Fibroblast of upper back skin (primary cell): ENCODE results near the gene NBPF12.
"Not testable (repeated sequence)": the region's sequence is repeated elsewhere in the genome, so short reads cannot be mapped to it uniquely, and the experiment has no call there.

Experiments
- DNase-seq: peaks from one replicate; pipeline ENCODE4 v3.0.0-alpha.2; 2013

NBPF12 gene, protein sequence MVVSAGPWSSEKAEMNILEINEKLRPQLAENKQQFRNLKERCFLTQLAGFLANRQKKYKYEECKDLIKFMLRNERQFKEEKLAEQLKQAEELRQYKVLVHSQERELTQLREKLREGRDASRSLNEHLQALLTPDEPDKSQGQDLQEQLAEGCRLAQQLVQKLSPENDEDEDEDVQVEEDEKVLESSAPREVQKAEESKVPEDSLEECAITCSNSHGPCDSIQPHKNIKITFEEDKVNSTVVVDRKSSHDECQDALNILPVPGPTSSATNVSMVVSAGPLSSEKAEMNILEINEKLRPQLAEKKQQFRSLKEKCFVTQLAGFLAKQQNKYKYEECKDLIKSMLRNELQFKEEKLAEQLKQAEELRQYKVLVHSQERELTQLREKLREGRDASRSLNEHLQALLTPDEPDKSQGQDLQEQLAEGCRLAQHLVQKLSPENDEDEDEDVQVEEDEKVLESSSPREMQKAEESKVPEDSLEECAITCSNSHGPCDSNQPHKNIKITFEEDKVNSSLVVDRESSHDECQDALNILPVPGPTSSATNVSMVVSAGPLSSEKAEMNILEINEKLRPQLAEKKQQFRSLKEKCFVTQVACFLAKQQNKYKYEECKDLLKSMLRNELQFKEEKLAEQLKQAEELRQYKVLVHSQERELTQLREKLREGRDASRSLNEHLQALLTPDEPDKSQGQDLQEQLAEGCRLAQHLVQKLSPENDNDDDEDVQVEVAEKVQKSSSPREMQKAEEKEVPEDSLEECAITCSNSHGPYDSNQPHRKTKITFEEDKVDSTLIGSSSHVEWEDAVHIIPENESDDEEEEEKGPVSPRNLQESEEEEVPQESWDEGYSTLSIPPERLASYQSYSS (N-terminal part only)

DNA sequence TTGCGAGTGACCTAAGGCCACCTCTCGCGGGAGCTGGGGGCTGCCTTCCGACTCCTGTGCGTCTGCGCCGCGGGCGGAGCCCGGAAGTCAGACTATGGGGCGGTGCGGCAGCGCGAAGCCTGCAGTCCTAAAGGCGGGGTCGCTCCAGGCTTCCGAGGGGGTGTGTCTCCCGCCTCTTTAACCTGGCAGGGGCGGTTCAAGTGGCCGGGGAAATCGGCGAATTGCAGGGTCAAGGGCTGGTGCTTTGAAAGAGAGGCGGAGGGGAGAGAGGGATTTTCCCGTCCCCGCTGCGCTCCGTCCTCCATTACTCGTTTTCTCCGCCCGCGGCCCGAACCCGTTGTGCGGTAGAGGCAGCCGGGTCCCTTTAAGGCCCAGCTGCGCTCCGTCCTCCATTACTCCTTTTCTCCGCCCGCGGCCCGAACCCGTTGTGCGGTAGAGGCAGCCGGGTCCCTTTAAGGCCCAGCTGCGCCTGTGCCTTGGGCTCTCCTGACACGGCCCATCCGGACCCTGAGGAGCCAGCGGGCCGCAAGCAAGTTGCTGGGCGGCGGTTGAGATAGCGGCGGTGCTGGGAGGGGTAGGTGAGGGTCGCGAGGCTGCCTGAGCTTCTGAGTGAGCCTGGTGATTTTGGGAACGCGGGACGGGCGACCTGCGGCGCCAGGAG lies at the start of gene NBPF12:
Gene NBPF12, plus strand, starts transcription at position 83 of the 661 bp plus-strand sequence. CDS start 21,820 bp downstream, outside the sequence.
- peak; percentile 74 for DNase-seq

DNA sequence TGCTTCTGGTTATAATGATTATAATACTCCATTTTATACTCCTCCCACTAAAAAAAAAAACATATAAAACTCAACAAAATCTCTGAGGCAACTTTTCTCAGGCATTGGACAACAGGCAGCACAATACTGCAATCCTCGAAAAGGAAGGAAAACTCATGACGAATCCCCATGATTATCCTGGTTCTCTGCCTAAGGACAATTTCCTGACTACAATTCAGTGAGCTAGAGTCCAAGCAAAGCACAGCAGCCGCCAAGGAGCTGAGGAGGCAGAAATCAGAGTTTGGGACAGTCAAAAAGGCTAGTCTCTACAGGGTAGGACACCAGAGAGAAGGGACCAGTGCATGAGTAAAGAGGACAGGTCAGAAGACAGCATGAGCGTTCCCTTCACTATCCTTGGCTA lies 46.8 kb upstream of the NBPF12 start:
- not testable (repeated sequence) for DNase-seq

DNA sequence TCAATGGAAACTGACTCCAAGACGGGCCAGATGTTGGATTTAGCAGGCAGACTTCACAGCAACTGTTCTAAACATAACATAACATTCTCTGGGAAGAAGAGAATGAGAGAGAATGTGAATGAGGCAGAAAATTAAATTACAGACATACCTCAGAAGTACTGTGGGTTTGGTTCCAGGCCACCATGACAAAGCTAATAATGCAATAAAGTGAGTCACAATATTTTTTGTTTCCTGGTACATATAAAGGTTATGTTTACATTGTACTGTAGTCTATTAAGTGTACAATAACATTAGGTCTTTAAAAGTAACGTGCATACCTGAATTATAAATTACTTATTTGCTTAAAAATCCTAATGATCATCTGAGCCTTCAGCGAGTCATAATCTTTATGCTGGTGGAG lies 45.8 kb upstream of the NBPF12 start:
- DNase-seq: not testable (repeated sequence)

DNA sequence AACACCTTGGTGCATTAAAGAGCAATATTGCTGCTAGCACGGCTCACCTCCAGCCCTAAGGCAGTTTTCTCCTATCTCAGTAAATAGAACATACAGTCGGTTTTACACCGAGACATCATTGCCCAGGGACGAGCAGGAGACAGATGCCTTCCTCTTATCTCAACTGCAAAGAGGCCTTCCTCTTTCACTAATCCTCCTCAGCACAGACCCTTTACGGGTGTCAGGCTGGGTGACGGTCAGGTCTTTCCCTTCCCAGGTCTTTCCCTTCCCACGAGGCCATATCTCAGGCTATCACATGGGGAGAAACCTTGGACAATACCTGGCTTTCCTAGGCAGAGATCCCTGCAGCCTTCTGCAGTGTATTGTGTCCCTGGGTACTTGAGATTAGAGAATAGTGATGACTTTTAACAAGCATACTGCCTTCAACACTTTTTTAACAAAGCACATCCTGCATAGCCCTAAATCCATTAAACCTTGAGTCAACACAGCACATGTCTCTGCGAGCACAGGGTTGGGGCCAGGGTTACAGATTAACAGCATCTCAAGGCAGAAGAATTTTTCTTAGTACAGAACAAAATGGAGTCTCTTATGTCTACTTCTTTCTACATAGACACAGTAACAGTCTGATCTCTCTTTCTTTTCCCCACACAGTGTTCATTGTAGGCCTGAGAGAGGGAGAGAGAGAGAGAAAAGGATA lies 30.4 kb upstream of the NBPF12 start:
- DNase-seq: not testable (repeated sequence)

DNA sequence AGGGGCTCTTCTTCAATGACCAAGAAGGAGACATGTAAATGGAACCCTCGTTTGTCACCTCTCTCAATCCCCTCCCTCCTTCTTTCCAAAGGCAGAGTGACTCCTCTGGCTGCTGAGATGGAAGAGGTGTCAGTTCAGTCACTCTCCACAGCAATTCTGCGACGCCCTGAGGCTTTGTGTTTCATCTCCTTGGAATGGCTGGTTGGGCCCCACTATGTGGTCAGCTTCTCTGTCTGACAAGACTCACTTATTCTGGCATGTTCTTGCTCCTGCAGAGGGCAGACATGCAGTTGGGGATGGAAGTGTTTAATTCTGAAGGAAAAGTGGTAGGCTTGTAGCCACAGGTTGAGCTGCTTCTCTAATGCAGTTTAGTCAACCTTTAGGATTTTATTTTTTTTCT lies 25.1 kb upstream of the NBPF12 start:
- DNase-seq: peak; percentile 10

DNA sequence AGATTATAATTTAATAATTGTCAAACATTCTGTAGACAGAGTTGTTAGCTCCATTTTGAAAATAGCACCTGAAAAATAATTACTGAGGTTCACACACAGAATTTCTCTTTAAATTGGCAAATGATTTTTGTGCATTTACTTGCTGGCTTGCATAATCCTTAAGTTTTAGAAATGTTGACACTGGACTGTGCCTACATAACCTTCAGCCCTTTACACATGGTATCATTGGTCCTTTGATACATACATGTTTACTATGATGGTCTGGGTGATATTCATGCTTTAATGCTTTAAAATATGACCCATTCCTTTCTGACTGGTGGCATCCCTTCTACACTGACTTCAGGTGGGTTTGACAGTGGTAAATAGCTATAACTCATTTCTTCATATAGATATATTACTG lies 17.3 kb upstream of the NBPF12 start:
- DNase-seq: not testable (repeated sequence)

DNA sequence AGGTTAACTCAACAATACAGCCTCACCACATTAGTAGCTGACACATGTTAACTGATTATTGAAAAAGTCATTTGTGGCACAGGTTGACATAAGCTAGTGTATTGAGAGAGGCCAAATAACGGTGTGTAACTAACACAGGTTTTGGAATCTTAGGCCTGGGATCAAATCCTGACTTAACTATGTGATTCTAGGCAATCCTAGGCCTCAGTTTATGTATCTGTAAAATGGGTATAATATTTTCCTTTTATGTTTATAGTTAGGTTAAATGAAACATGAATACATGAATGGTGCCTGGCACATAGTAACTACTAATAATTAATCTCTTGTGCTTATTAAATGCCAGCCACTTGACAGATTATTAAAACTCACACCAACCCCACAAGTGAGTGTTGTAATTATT lies 15.5 kb upstream of the NBPF12 start:
- DNase-seq: not testable (repeated sequence)

DNA sequence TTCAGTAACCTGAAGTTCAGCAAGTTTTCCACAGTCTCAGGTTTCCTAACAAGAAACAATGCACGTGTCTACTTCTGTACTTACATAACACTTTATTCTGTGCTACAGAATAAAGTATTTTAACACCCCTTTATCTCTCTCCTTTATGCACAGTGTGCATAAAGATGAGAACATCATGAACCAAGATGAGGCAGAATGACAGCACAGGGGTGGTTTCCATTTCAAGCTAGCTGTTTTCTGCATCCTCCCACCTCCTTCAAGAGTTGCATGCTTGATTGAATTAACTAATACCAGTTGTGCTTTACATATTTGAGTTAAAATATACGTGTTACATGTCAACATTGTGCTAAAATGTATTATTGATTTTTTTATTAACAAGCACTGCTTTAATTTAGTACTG lies 14.0 kb upstream of the NBPF12 start:
- not testable (repeated sequence) for DNase-seq

DNA sequence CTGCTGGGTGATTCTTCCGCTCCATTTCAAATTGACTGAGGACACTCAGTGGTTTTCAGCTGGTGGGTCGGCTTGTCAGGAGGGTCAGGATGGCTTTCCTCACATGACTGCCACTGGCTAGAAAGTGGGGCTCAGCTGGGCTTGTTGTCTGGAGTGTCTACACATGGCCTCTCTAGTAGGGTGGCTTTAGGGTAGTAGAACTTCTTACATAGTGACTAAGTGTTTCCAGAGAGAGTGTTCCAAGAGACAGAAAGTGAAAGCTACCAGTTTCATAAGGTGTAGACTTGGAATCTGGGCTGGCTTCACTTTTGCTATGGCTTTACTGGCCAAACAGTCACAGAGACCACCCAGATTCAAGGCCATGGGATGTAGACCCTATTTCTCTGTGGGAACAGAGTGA lies 11.7 kb upstream of the NBPF12 start:
- DNase-seq: not testable (repeated sequence)

DNA sequence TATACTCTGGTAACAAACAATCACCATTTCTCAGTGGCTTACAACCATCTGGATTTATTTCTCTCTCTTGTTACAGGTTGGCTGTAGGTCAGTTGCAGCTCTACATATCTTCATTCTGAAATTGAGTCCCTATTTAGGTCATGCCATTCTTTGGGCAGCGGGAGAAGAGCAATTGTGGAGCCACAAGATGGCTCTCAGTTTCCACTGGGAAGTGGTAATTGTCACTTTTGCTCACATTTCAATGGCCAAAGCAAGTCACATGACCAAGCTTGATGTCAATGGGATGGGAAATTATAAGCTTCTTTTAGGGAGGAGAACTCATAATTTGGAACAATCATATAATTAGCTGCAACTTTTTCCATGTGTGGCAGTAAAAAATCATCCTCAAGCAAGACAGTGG lies 7.9 kb upstream of the NBPF12 start:
- not testable (repeated sequence) for DNase-seq

DNA sequence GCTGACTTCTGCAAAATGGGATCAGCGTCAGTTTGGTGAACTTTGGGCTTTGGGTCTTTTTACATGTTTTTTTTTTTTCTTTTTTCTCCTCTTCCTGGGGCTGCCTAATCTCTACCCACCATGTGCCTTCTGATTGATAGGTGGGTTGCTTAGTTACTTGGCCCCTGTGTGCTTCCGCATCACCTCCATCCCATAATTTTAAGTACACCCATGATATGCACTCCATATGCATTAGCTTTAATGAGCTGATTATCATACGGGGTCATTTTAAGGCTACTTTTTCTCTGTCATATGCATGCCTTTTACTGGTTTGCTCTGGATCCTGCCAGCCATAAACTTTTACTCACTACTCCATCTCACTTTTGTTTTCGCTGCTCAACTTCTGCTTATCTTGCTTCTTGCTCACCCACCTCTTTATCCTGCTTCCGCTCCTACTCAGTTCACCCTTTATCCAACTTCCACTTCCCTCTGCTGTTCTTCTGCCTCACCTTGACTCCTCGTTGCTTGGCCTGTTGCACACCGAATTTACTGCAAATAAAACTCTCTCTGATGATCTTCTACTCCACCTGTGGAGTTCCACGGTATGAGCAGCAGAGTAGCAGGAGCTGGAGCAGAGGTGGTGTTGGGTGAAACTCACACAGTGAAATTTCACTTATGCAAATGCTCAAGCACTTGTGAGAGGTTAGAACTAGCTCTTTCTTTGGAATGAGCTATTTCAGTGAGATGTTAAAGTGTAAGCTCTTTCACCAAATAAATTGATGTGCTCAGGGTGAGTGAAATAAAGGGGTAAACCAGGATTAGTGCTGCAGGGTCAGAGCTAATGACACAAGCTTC lies 3.5 kb upstream of the NBPF12 start:
- DNase-seq: not testable (repeated sequence)

DNA sequence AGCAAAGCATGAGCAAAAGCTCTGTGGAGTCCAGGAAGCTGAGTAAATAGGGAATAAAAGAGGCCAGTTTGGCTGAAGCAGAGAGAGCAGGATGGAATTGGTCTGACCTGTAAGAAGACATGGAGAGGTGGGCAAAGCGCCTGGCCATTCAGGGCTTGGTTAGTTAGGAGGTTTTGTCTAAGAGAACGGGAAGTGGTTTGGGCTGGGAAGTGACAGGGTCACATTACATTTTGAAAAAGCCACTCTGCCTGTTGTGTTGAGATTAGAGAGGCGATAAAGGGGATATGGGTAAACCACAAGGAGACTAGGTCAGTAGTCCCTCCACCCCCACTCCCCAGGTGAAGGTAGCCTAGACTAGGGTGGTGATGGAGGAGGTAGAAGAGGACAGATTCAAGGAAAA lies 662 bp upstream of the NBPF12 start:
- not testable (repeated sequence) for DNase-seq

DNA sequence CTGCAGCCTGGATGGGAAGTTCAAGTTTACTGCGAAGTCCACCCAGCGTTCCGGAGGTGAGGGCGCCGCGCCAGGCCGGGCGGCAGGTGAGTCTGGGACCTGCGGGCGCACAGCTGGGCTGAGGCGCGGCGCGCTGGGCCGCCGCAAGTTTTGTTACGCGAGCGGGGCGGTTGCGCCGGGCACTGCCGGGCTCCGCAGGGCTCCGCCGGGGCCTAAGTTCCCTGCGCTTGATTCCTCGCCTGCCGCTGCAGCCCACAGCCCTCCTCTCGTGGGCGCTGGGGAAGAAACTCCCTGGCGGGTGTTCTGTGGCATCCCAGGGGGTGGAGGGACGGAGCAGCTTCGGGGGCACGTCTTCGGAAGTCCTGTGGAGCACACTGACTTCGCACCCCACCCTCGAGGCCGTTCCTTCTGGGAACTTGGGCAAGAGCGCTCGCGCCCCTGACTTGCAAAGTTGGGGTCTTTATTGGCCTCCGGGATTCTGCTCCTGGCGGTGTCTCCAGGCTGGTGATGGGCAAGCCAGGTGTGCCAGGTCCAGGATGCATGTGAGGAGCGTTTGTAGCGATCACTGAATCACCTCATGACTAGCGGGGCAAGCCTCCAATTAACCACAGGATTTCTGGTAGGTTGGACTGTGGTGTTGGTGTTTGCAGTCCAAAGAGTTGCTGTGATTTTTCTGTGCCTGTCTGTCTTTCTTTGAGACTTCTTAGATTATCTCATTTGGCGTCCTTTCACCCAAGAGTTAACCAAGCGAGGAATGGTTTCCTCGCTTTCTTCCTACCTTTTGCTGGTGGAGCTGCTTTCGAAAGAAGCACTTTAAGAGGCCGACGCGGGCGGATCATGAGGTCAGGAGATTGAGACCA lies 1.0 kb downstream of the NBPF12 start:
- not testable (repeated sequence) for DNase-seq

DNA sequence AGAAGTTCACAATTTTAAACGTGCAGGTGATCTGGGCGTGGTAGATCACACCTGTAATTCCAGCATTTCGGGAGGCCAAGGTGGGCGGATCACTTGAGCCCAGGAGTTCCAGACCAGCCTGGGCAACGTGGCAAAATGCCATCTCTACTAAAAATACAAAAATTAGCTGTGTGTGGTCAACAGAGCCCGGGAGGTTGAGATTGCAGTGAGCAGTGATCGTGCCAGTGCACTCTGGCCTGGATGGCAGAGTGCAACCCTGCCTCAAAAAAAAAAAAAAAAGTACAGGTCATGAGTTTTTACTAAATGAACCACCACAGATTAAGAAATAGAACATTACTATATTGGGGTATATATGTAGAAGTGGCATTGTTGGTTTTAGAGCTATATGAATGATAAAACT lies 2.2 kb downstream of the NBPF12 start:
- DNase-seq: not testable (repeated sequence)

DNA sequence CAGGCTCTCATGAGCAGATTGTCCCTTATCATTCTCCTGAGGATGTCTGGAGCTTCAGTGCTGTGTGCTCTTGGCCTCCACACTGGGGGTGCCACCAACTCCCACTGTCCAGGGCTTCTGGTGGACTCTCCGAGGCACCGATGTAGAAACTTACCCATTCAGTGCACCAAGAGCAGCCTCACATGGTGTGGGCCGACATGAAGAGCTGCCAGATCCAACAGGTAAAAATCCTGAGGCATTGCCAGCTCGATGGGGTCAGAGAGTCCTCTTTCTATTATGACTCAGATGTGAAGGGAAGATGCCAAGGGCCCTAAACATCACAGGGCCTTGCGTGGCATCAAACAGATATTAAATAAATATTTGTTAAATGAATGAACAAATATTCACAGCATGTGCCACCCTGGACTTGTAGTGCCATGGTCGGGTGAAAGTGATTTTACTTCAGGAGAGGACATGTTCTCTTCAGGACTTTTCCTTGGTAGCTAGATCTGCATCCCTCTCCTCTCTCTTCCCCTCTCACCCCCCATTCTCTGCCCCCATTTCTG lies 5.3 kb downstream of the NBPF12 start:
- not testable (repeated sequence) for DNase-seq

DNA sequence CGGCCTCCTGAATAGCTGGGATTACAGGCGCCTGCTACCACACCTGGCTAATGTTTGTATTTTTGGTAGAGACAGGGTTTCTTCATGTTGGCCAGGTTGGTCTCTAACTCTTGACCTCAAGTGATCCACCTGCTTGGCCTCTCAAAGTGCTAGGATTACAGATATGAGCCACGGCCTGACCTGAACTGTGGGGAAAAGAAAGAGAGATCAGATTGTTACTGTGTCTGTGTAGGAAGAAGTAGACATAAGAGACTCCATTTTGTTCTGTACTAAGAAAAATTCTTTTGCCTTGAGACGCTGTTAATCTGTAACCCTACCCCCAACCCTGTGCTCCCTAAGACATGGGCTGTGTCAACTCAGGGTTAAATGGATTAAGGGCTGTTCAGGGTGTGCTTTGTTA lies 10.0 kb downstream of the NBPF12 start:
- not testable (repeated sequence) for DNase-seq

DNA sequence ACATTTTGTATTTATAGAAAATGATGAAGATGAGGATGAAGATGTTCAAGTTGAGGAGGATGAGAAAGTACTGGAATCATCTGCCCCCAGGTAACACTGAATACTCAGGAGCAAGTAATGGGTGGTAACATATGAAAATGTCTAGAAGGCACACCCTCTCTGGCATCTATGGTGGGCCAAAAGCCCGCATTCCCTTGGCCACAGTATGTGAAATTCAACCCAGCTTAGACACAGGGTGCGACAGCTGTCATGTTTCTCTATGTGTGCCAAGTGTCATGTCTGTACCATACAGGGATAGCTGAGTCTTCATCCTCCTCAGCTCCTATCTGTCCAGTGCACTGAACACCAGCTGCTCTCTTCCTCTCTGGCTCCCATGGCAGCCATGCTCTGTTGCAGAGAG lies 26.2 kb downstream of the NBPF12 start:
- DNase-seq: not testable (repeated sequence)

DNA sequence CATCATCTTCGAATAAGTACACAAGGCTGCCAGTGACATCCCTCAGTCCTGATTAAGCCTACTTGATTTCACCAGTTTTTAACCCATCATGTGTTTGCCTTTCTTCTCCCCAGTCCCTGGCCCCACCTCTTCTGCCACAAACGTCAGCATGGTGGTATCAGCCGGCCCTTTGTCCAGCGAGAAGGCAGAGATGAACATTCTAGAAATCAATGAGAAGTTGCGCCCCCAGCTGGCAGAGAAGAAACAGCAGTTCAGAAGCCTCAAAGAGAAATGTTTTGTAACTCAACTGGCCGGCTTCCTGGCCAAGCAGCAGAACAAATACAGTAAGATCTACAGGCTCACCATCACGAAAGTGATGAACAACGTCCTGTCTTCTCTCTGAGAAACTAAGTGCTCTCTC lies 28.2 kb downstream of the NBPF12 start:
- DNase-seq: peak; percentile 2

DNA sequence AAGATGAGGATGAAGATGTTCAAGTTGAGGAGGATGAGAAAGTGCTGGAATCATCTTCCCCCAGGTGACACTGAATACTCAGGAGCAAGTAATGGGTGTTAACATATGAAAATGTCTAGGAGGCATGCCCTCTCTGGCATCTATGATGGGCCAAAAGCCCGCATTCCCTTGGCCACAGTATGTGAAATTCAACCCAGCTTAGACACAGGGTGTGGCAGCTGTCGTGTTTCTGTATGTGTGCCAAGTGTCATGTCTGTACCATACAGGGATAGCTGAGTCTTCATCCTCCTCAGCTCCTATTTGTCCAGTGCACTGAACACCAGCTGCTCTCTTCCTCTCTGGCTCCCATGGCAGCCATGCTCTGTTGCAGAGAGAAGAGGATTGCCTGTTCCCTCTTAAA lies 32.5 kb downstream of the NBPF12 start:
- not testable (repeated sequence) for DNase-seq

DNA sequence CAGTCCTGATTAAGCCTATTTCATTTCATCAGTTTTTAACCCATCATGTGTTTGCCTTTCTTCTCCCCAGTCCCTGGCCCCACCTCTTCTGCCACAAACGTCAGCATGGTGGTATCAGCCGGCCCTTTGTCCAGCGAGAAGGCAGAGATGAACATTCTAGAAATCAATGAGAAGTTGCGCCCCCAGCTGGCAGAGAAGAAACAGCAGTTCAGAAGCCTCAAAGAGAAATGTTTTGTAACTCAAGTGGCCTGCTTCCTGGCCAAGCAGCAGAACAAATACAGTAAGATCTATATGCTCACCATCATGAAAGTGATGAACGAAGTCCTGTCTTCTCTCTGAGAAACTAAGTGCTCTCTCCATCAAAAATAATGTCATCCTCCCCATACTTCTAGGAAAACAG lies 34.6 kb downstream of the NBPF12 start:
- DNase-seq: not testable (repeated sequence)
